GM19452 (cell line): Measurements from ENCODE around the gene BCO2.
"Not testable (repeated sequence)": the region's sequence is repeated elsewhere in the genome, so short reads cannot be mapped to it uniquely, and the experiment has no call there.

Experiments used
- ATAC-seq: cut with Tn5 transposase; IDR thresholded peaks from one replicate; pipeline ENCODE4 v1.9.1; 2021; ENCODE audit not compliant: unreplicated experiment

Gene BCO2, protein sequence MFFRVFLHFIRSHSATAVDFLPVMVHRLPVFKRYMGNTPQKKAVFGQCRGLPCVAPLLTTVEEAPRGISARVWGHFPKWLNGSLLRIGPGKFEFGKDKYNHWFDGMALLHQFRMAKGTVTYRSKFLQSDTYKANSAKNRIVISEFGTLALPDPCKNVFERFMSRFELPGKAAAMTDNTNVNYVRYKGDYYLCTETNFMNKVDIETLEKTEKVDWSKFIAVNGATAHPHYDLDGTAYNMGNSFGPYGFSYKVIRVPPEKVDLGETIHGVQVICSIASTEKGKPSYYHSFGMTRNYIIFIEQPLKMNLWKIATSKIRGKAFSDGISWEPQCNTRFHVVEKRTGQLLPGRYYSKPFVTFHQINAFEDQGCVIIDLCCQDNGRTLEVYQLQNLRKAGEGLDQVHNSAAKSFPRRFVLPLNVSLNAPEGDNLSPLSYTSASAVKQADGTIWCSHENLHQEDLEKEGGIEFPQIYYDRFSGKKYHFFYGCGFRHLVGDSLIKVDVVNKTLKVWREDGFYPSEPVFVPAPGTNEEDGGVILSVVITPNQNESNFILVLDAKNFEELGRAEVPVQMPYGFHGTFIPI

DNA sequence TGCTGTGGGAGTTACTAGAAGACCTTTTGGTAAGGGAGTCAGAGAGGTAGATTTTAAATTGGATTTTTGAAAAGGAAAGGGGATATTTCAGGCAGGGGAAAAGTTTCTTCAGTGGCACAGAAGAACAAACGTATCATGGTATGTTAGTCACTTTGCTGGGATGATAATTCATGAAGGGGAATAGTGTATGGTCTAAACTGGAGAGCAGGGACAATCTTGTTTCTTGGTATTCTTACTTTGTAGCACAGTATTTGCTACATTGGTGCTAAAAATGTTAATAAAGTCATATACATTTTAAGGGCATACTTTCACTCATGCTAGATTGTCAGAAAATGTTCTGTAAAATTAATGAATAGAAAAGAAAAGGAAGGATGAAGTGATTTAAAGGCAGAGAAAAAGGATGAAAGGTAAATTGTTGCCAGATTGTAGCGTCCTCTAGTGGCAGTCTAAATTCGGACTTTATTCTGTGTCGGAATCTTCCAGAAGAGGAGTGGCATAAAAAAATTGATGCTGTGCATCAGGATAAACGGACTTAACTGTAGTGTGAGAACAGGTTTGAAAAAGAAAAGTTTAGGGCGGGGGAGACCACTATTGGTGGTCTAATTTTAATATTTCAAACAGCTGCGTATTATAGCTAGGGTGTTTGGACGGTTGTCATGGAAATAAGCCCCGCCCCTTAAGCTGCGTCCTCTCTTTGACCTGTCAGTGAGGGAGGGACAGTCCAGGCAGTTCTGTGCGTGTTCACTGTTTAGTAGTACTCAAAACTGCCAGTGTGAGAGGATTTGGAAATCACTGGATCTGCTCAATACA is at the start of gene BCO2:
Gene BCO2 (plus strand): TSS at position 724 of the 810 bp plus-strand sequence. CDS start 90 bp downstream, outside the sequence.
- no peak for ATAC-seq

DNA sequence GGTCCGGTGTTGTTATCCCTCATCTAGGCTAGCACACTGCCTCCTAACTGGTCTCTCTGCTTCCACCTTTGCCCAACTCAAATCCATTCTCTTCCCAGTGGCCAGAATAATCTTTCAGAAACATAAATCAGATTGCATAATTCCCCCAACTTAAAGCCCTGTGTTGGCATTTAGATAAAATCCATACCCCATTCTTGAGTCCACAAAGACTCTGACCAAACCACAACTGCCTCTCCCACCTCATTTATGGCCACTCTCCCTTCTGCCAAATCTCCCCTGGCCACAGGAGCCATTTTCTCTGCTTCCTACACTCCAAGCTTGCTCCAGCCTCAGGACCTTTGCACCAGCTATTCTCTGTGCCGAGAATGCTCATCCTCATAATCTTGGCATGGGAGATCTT is 48.3 kb upstream of the BCO2 start:
- ATAC-seq = no peak

DNA sequence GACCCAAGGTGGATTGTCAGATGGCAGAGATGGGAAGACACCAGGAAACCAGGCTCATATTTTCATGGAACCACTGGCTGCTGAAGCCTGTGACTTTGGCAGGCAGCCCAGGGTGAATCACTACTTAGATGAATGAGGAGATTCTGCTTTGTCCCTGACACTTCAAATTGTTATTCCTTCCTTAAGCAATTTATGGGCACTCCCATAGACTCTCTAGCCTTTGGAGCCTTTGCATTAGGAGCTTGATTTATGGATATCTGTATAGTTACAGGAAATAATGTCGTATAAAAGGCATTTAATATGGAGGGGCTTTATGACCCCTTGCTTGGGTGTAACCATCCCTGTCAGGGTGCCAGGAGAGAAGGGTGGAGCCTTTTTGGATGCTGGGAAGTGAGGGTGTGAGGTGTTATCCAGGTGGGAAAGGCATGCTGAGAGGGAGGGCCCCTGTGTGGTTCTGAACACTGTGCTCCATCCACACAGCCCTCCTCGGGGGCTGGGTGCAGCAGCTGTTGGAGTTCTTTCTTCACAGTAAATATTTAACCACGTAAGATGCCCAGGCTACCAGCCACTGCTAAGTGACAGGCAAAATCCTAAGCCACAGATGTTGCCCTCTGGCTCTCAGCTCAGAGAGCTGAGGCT is 46.7 kb upstream of the BCO2 start:
- no peak for ATAC-seq

DNA sequence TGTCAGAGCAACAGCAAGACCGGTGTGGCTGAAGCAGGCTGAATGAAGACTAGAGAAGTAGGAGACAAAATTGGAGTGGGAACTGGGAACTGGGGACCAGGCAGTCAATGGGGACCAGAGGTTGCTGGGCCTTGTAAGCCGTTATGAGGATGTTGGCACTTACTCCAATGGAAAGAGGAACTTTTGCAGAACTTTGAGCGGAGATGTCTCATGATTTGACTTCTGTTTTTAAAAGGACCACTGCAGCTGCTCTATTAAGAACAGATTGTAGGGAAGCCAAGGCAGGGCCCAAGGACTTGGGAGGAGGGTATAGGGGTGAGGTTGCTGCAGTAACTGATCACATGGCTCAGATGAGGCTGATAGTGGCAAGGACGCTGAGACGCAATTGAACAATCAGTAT is 45.7 kb upstream of the BCO2 start:
- no peak for ATAC-seq

DNA sequence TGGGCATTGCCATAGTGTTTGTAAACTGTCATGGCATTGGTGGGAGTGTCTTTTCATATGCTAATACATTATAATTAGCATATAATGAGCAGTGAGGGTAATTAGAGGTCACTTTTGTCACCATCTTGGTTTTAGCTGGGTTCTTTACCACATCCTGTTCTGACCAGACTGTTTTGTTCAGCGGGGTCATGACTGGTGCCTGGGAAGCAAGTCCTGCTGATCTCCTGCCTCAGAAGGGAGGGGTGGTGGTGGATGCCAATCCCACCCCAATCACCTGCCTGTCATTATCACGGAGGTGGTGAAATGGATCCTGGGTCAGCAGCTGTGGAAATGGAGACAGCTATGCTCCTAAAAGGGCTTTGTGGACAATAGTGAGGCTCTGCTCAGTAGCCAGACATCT is 42.6 kb upstream of the BCO2 start:
- no peak for ATAC-seq

DNA sequence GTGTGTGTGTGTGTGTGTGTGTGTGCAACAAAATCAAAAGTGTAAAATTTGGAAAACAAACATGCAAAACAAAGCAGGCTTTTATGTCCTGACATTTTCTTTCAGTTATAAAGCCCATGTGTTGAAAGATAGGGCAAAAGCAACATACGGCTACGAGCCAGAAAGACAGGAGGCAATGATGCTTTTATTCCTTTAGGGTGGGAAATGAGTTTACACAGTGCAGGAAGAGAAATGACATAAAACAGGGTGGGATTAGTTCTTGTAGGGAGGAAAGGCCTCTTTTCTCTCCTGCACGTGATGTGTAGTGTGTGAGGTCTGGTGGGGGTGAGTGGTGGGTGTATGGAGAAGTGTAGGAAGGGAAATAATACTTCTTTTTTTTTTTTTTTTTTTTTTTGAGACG is 40.8 kb upstream of the BCO2 start:
- no peak for ATAC-seq

DNA sequence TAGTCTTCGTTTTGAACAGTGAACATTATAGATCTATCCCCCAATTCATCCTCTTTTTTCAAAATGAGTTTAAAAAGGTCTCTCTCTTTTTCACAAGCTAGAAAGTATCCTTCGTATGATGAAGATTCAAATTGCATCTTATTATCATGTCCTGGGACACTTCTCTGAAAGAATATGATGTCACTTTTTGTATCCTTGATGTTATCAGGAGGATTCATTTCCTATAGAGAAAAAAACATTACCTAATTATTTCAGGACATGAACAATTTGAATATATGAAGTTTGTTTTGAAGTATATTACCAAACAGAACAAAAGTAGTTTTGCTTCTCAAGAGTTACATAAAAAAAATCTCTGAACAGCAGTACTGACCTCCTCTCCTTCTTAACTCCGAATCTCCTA is 31.7 kb upstream of the BCO2 start:
- no peak for ATAC-seq

DNA sequence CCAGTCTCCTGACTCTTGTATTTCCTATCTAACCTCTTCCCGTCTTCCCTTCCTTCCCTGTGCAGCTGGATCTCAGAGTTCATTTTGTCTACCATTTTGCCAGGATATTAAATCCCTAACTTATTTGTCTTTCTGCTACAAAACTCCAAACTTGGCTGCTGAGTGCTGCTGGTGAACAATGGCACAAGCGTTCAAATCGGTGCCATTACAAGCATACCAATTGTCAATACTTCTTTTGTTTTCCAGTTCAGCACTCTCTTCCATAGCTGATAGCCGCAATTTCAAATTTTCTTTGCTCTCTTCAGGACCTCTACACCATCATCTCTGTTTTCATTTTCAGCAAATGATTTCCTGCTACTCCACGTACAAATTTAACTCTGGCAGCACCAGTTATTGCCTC is 24.8 kb upstream of the BCO2 start:
- no peak for ATAC-seq

DNA sequence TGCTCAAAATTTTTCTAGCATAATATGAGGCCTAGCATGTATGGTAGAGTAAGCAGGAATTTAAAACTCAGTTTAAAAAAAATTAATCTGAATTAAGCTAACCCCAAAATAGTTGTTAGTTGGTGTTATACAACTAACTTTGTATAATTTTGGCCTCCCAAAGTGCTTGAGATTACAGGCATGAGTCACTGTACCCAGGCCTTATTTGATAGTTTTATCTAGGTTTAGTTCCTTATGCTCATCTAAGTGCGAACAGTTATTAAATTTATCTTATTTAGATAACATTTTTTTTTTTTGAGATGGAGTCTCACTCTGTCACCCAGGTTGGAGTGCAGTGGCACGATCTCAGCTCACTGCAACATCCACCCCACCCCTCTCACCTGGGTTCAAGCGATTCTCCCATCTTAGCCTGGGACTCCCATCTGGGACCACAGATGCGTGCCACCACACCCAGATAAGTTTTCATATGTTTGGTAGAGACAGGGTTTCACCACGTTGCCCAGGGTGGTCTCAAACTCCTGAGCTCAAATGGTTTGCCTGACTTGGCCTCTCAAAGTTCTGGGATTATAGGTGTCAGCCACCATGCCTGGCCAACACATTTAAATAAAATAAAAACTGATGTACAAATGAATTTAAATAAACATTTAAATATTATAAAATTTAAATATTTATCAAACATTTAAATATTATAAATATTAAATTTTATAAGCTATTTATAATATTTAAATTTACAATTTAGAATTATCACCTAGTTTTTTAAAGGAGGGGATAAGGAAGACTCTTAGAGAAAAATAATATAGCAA is 19.0 kb upstream of the BCO2 start:
- no peak for ATAC-seq

DNA sequence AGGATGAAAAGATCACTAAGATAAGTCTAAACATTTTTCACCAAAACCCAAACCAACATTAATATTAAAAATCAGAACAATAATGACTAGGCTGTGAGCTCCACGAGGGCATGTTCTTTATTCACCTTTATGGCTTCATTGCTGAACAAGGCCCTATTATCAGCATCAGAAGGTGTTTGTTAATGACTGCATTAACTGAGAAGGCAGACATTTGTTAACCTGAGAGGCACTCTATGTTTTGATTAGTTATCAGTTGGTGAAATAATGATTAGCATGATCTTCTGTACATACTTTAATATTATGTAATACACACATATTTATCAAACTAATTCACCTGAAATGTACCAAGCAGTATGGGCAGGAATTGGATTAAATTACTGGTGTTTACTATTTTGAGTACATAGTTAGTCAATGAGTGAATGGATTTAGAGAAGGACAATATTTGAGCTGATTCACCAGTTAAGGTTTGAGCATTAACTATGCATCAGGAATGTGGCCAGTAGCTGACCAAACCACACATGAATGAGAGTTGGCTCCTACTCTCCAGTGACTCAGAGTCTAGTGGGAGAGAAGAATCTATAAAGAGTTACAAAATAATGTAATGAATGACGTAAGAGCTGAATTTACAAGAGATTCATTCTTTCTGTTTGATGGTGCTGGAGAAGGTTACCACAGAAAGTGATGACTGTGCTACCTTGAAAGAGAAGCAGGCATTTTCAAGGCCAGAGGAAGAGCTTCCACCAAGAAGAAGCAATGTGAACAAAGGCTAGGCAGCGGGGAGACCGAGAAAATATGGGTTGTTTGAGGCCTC is 18.2 kb upstream of the BCO2 start:
- no peak for ATAC-seq

DNA sequence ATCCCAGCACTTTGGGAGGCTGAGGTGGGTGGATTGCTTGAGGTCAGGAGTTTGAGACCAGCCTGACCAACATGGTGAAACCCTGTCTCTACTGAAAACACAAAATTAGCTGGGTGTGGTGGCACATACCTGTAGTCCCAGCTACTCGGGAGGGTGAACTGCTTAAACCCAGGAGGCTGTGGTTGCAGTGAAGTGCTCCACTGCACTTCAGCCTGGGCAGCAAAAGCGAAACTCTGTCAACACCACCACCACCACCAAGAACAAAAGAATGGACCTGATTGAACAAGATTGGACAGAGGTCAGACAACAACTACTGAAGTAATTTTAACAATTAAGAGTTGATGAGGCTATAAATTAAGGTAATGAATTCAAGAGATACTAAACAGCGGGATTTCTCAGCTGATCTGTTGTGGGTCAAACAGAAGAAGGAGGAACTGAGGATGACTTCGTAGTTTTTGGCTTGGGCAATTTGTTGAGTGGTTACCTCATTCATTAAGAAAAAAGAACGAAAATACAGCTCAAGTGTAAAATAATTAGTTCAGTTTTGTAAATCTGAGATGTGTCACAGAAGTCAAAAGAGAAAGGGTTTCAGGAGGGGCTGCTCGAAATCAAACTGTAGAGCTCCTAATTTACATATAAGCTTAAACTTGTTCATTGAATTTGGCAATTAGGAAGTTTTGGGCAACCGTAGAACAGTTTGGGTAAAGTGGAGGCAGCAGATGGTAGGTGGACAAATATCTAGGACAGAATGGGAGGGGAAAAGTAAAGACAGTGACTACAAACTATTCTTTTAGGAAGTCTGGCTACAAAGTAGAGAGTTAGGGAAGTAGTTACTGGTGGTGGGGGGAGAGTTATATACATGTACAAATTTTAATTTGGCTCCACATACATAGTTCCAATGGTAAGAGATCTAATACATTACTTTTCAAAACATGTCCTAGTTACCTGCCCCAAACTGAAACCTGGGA is 15.9 kb upstream of the BCO2 start:
- no peak for ATAC-seq

DNA sequence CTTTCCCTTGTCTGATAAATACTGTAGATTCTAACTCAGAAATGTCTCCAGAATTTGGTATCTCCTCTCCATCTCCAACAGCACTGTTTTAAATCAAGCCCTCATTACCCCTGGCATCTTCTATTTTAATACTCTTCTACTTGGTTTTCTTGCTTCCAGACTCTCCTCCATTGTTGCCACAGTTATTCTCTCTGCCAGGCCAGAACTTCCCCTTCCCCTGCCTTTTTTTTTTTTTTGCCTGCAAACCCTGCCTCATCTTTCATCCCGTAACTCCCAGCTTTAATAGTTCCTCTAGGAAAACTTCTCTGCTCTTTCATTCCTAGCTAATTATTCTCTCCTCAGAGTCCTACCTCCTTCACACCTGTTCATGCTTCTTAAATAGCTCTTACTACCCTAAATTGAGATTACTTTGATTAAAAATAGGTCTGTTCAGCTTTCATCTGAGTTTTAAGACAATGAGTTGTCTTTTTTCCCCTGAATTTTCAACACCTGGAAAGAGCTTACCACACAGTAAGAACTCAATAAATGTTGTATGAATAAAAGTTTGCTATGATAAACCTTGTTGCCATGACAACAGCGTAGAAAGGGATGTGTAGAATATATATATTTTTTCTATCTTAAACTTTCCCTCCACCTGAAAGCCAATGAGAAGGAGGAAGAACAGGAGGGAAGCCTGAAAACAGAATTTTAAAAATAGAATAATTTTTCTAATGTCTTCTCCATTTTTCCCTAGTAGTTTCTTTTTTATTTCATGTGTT is 15.0 kb upstream of the BCO2 start:
- no peak for ATAC-seq

DNA sequence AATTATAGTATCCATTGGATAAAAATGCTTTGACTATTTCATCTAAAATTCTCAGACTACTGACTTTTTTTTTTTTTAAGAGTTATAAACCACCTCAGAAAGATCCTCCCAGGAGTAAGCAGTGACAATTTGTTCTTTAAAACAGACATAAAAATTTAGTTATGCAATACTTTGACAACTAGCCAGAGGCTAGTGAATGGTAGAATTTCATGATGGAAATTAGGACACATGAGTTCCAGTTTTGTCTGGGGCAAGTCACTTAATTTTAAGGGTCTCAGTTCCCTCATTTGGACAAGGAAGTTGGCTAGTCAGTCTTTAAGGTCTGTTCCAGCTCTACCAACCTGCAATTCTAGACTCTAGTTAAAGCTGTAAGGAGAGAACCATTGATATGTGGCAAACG is 14.3 kb upstream of the BCO2 start:
- ATAC-seq = no peak

DNA sequence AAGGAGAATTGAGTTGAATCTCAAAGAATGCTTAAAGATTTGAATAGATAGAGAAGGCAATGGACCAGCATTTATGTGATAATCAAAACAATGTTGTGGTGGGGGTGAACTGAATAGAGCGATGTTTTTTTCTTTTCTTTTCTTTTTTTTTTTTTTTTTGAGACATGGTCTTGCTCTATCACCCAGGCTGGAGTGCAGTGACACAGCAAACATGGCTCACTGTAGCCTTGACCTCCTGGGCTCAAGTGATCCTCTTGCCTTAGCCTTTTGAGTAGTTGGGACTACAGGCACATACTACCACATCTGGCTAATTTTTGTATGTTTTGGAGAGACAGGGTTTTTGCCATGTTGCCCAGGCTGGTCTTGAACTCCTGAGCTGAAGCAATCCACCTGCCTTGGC is 13.1 kb upstream of the BCO2 start:
- ATAC-seq = not testable (repeated sequence)

DNA sequence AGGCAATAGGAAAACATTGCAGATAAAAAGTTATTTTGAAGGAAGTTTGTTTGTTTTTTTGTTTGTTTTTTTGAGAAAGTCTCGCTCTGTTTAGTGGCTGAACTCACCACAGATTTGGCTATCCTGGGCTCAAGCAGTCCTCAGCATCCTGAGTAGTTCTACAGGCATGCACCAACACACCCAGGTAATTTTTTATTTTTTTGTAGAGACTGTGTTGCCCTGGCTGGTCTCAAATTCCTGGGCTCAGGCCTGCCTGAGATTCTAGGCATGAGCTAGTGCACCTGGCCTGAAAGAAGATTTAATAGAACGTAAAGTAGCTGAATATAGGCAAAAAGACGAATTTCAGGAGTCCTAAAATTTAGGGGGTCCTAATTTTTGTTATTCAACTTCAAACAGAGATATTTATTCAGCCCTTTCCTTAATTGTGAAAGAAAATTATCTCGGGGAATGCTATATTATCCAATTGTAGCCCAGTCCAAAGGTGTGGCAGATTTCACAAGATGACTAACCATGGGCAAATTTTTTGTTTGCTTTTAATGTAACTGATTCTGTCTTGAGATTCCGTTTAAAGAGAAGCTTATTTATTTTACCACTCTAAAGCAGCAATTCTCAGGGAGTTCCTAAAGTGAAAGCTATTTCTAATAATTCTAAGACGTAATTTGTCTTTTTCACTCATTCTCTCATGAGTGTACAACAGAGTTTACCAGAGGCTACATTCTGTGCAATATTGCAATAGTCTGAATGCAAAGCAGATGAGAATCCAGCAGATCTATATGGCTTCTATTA is 12.4 kb upstream of the BCO2 start:
- no peak for ATAC-seq

DNA sequence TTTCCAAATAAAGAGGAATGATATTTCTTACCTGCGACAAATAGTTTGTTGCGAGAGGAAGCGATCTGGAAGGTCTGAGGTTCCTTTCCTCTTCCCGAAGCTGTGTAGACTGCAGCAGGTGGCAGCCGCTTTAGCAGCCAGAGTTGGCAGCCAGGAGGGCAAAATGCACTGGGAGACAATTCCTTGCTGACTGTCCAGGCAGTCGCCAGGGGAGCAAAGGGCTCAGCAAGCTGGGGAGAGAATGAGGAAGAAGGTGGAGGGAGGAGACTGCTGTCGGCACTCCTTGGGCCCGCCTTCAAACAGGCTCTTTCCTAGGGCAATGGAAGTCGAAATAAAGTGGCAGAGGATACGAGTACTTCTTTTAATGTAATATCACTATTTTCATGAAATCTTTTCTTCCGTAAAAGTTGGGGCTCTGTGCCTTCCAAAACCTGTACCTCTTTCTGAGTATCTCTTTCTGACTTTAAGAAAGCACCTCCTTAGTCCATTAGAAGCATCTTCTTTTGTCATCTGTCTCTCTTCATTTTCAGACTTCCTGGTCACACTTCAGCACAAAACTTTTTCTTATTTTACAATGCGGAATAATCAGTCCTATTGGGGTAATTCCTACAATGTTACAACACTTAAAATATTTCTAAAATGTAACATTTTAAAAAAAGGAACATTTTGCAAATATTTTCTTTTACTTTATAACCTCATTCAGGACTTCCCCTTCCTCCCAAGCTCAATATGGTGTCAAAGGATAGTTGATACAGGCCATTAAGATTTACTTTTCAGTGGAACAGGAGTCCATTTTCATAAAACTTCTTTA is 11.2 kb upstream of the BCO2 start, which contains the start of gene IL18:
Gene IL18 (minus strand): TSS at position 220 of the 811 bp plus-strand sequence. CDS start 9,041 bp downstream, outside the sequence.
- ATAC-seq = no peak
